Hepatocyte (in vitro differentiated cells): Measurements from ENCODE around the gene STXBP4. TPM values are rescaled to one million over a fixed set of nuclear protein-coding genes. Genes with fewer than 3 reads are reported as not detected.

Source experiments
- DNase-seq: peaks from one replicate; pipeline ENCODE4 v3.0.0-alpha.2; 2016; ENCODE audit warnings: low spot score
- H2AFZ ChIP-seq: fragments of 200-600 bp; sonication (generic); 2 replicates; pipeline ENCODE4 v1.6.0; 2016; ENCODE audit warnings: antibody characterized with exemption, mild to moderate bottlenecking
- H3K27ac ChIP-seq: fragments of 200-600 bp; sonication (generic); 2 replicates; pipeline ENCODE4 v1.5.1; 2016; ENCODE audit warnings: mild to moderate bottlenecking
- H3K27me3 ChIP-seq: fragments of 200-600 bp; sonication (generic); 2 replicates; pipeline ENCODE4 v1.6.1; 2016
- H3K36me3 ChIP-seq: fragments of 200-600 bp; sonication (generic); replicated peaks from 2 replicates; pipeline ENCODE4 v1.5.1; 2016; ENCODE audit warnings: low read depth; ENCODE audit not compliant: insufficient read depth
- H3K4me1 ChIP-seq: fragments of 200-600 bp; sonication (generic); 2 replicates; pipeline ENCODE4 v1.5.1; 2016; ENCODE audit warnings: mild to moderate bottlenecking, moderate library complexity; ENCODE audit not compliant: insufficient read depth
- H3K4me2 ChIP-seq: fragments of 200-600 bp; sonication (generic); 2 replicates; pipeline ENCODE4 v1.6.0; 2016
- H3K4me3 ChIP-seq: fragments of 200-600 bp; sonication (generic); 2 replicates; pipeline ENCODE4 v1.5.1; 2016; ENCODE audit warnings: mild to moderate bottlenecking
- H3K79me2 ChIP-seq: fragments of 200-600 bp; sonication (generic); 2 replicates; pipeline ENCODE4 v1.6.0; 2017; ENCODE audit warnings: mild to moderate bottlenecking
- H3K9me2 ChIP-seq: fragments of 200-600 bp; sonication (generic); replicated peaks from 2 replicates; pipeline ENCODE4 v1.6.0; 2017; ENCODE audit warnings: mild to moderate bottlenecking; ENCODE audit not compliant: insufficient read depth
- H3K9me3 ChIP-seq: fragments of 200-600 bp; sonication (generic); 2 replicates; pipeline ENCODE4 v1.5.1; 2016; ENCODE audit warnings: low read depth, mild to moderate bottlenecking
- H4K20me1 ChIP-seq: fragments of 200-600 bp; sonication (generic); 2 replicates; pipeline ENCODE4 v1.6.0; 2016; ENCODE audit warnings: mild to moderate bottlenecking; ENCODE audit not compliant: insufficient read depth, poor library complexity, severe bottlenecking
- CTCF ChIP-seq: fragments of 200-600 bp; sonication (generic); IDR thresholded peaks from 2 replicates; pipeline ENCODE4 v1.5.1; 2016; ENCODE audit warnings: antibody characterized with exemption, mild to moderate bottlenecking; ENCODE audit not compliant: poor library complexity
- EZH2 ChIP-seq: fragments of 200-600 bp; sonication (generic); IDR thresholded peaks from 2 replicates; pipeline ENCODE4 v1.6.1; 2016; ENCODE audit warnings: antibody characterized with exemption, mild to moderate bottlenecking, borderline replicate concordance
- EZH2phosphoT487 ChIP-seq: fragments of 200-600 bp; sonication (generic); IDR thresholded peaks from one replicate; pipeline ENCODE4 v1.6.1; 2018; ENCODE audit warnings: antibody characterized with exemption, mild to moderate bottlenecking, low read depth, moderate library complexity; ENCODE audit not compliant: unreplicated experiment, severe bottlenecking
- WGBS: methylation state at CpG from one replicate; pipeline ENCODE4 v1.1.6; 2016; ENCODE audit warnings: low lambda C conversion rate; ENCODE audit errors: missing lambda C conversion rate; 5-methylcytosine and 5-hydroxymethylcytosine counted together
- polyA plus RNA-seq: library from polyadenylated mRNA; unstranded; fragments of >200 nt; fragmentation: Nextera tagmentation; extraction: Ambion mirVana; gene quantifications from 2 replicates; pipeline ENCODE4 v1.2.1, GENCODE V29; 2016
- total RNA-seq: library from RNA; depleted of rRNA; stranded (reverse); fragments of >200 nt; gene quantifications from 2 replicates; pipeline ENCODE4 v1.2.3, GENCODE V29; 2014

Gene STXBP4
- total and polyA plus RNA-seq, 2 experiments from 2014 or later, result 9.0 to 50.1 TPM

DNA sequence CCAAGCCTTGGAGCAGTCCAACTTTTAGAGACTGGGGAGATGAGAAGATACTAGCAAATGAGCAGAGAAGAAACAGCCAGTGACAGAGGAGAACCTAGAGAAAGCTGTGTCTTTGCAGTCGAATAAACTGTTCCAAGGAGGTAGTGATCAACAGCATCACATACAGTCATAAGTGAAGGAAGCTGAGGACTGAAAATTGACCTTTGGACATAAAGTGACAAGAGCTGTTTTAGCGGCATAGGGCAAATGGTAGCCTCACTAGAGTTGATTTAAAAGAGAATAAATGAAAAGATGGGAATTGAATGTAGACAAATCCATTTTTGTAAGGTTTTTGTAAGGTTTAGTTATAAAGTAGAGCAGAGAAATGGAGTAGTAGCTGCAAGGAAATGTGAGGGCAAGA, 165.0 kb downstream of the STXBP4 start:
- no peak for DNase-seq
- H2AFZ ChIP-seq, result no peak overlapping the region
- H3K36me3 ChIP-seq, result no peaks in the 10 kb centered on the region
- no peak overlapping the region for H3K27ac ChIP-seq
- 76% methylated on average over 2 of the region's 2 CpGs for WGBS
- H4K20me1 ChIP-seq, result no peaks in the 10 kb centered on the region
- H3K79me2 ChIP-seq, result no peaks in the 10 kb centered on the region
- no peak overlapping the region for H3K4me2 ChIP-seq
- no peaks in the 10 kb centered on the region for H3K27me3 ChIP-seq
- no peaks in the 10 kb centered on the region for H3K9me3 ChIP-seq
- no peaks in the 10 kb centered on the region for H3K9me2 ChIP-seq
- TF ChIP-seq EZH2 (no peak), CTCF (no peak), EZH2phosphoT487 (no peak)
- H3K4me3 ChIP-seq, result no peak overlapping the region
- no peaks in the 10 kb centered on the region for H3K4me1 ChIP-seq

DNA sequence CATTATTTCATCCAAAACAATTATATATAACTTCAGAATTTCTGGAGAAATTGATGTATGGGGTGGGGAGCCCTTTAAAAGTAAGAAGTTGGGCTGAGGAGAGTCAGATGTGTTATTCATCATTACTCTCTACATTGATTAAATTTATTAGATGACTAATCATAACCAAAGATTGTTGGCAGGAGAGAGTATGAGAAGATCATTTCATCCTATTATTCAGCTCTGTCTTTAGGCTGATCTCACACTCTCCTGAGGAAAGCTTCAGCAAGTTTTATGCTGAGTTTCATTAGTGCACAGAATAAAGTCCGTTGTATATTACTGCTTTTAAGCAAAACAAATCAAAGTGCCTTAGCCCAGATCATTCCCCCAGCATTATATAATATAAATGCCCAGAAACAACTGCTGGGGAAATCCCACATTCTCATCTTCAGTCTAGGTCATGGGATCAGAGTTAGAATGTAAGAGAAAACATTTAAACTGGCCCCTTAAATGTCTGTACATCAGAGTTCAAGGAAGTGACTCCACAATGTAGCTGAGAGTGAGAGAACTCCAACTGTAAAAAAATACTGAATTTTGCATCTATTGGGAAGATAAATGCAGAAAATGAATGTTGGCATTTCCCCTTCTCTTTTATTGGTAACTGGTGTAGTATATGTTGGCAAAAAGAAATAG, 166.1 kb downstream of the STXBP4 start:
- TF ChIP-seq CTCF (no peak), EZH2 (no peak), EZH2phosphoT487 (no peak)
- H4K20me1 ChIP-seq, result no peaks in the 10 kb centered on the region
- no peak overlapping the region for H3K4me2 ChIP-seq
- no peaks in the 10 kb centered on the region for H3K36me3 ChIP-seq
- H2AFZ ChIP-seq, result no peak overlapping the region
- DNase-seq, result no peak
- no peaks in the 10 kb centered on the region for H3K4me1 ChIP-seq
- H3K4me3 ChIP-seq, result no peak overlapping the region
- H3K9me2 ChIP-seq, result no peaks in the 10 kb centered on the region
- H3K9me3 ChIP-seq, result no peaks in the 10 kb centered on the region
- H3K27ac ChIP-seq, result no peak overlapping the region
- no peaks in the 10 kb centered on the region for H3K27me3 ChIP-seq
- H3K79me2 ChIP-seq, result no peaks in the 10 kb centered on the region
- WGBS, result 71% methylated on average over 1 of the region's 1 CpG

DNA sequence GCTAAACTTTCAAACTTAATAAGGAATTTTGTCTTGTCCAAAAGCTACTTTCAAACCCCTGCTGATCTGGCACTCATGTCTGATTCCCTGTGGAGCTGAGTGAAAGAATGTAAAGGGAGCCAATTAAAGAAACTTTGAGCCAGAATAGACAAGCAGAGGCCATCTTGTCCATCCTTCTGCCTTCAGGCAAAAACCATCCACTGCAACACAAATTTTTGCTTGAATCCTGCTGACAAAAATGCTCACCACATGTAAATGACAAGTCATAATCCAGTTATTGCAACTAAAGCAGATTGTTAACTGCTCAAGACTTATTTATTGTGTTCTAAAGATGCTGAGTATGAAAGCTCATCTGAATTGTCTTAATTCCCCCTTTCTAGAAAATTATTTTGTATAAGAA, 172.2 kb downstream of the STXBP4 start:
- Histone ChIP-seq H2AFZ (no peak overlapping the region), H4K20me1 (no peaks in the 10 kb centered on the region), H3K9me2 (no peaks in the 10 kb centered on the region), H3K79me2 (no peaks in the 10 kb centered on the region), H3K36me3 (no peaks in the 10 kb centered on the region), H3K4me3 (no peak overlapping the region), H3K9me3 (no peaks in the 10 kb centered on the region), H3K4me1 (no peaks in the 10 kb centered on the region), H3K27ac (no peak overlapping the region), H3K4me2 (no peak overlapping the region), H3K27me3 (no peaks in the 10 kb centered on the region)
- TF ChIP-seq EZH2phosphoT487 (no peak), CTCF (no peak), EZH2 (no peak)
- DNase-seq, result no peak

- Histone ChIP-seq H3K4me2 (no peak overlapping the region), H3K9me3 (no peaks in the 10 kb centered on the region), H2AFZ (no peak overlapping the region), H4K20me1 (no peaks in the 10 kb centered on the region), H3K79me2 (no peaks in the 10 kb centered on the region), H3K9me2 (no peaks in the 10 kb centered on the region), H3K27me3 (no peaks in the 10 kb centered on the region), H3K36me3 (no peaks in the 10 kb centered on the region), H3K4me3 (no peak overlapping the region), H3K27ac (no peak overlapping the region), H3K4me1 (no peaks in the 10 kb centered on the region)
- DNase-seq, result no peak
- TF ChIP-seq CTCF (no peak), EZH2 (no peak), EZH2phosphoT487 (no peak)
These were observed 176.0 kb downstream of the STXBP4 start for GRCh38 chr17:55144518-55144917.
